HCT116 (cell line): ENCODE results near the gene CENPF.
A peak's percentile ranks its signal among the peaks of the same experiment; 100 is the strongest.

Source experiments
- CEBPB ChIP-seq: IDR thresholded peaks from 2 replicates; pipeline ENCODE4 v1.6.1; 2012; ENCODE audit warnings: low read depth
- CTCF ChIP-seq, 3 experiments: fragments of 200-600 bp in 1 of 3; sonication (generic) in 1 of 3; IDR thresholded peaks in 2 of 3; conservative IDR thresholded peaks in 1 of 3; 2 replicates each; pipeline ENCODE4 v1.5.1; 2012 to 2017; ENCODE audit warnings: low read depth in 2 of 3, low read length in 2 of 3, antibody characterized with exemption in 1 of 3, borderline replicate concordance in 1 of 3, control low read depth in 1 of 3, mild to moderate bottlenecking in 1 of 3, mixed read lengths in 1 of 3, mixed run types in 1 of 3, moderate library complexity in 1 of 3; ENCODE audit not compliant: insufficient read depth in 1 of 3
- POLR2AphosphoS5 ChIP-seq: IDR thresholded peaks from 2 replicates; pipeline ENCODE4 v1.6.1; 2011; ENCODE audit warnings: mild to moderate bottlenecking, low read depth, low read length, moderate library complexity
- SIN3A ChIP-seq: IDR thresholded peaks from 2 replicates; pipeline ENCODE4 v1.6.1; 2012; ENCODE audit warnings: low read depth
- SP1 ChIP-seq: IDR thresholded peaks from 2 replicates; pipeline ENCODE4 v1.6.1; 2012; ENCODE audit warnings: low read depth
- YY1 ChIP-seq: IDR thresholded peaks from 2 replicates; pipeline ENCODE4 v1.6.1; 2011; ENCODE audit warnings: low read length, low read depth, moderate library complexity, mild to moderate bottlenecking; ENCODE audit not compliant: insufficient replicate concordance; ENCODE audit errors: extremely low read depth
- ZFX ChIP-seq: fragments of 450-650 bp; IDR thresholded peaks from 2 replicates; pipeline ENCODE4 v1.6.1; 2017
- ZNF274 ChIP-seq: fragments of 200-500 bp; sonication (Bioruptor generic); IDR thresholded peaks from 2 replicates; pipeline ENCODE4 v1.6.1; 2014; ENCODE audit warnings: mild to moderate bottlenecking, low read depth, low read length, inconsistent platforms

GRCh38 chr1:214637722-214638458 is 34.9 kb downstream of the CENPF start:
- TF ChIP-seq CTCF (IDR thresholded peaks at IDR 0.05 in 2 of 3, conservative IDR thresholded peaks at IDR 0.05 in 1 of 3; ENCODE audit: borderline replicate concordance in 1 of 3, insufficient read depth in 1 of 3, low read depth in 2 of 3, low read length in 2 of 3) (peak; percentile 44 to 76 (median 68); a peak in 5 of 6 replicates), ZNF274 (no peak), POLR2AphosphoS5 (no peak), YY1 (no peak), CEBPB (no peak), ZFX (no peak), SP1 (no peak), SIN3A (no peak)
